HL-60 (cell line): ENCODE measurements around the gene GNG3.

ENCODE experiments used
- GABPA ChIP-seq: IDR thresholded peaks from 2 replicates; pipeline ENCODE4 v1.6.1; 2012; ENCODE audit warnings: low read depth
- POLR2AphosphoS5 ChIP-seq: IDR thresholded peaks from 2 replicates; pipeline ENCODE4 v1.6.1; 2012; ENCODE audit warnings: low read depth
- SPI1 ChIP-seq: IDR thresholded peaks from 2 replicates; pipeline ENCODE4 v1.6.1; 2012; ENCODE audit warnings: low read depth, mild to moderate bottlenecking, borderline replicate concordance
- TF ChIP-seq, protein P1 (sequence below): IDR thresholded peaks from one replicate; pipeline ENCODE4 v1.5.1; 2011; ENCODE audit warnings: low read length, control low read depth, inconsistent platforms; ENCODE audit not compliant: insufficient read depth
- TF ChIP-seq, protein P2 (sequence below): IDR thresholded peaks from 2 replicates; pipeline ENCODE4 v1.6.1; 2012; ENCODE audit warnings: low read depth; ENCODE audit not compliant: insufficient replicate concordance

DNA sequence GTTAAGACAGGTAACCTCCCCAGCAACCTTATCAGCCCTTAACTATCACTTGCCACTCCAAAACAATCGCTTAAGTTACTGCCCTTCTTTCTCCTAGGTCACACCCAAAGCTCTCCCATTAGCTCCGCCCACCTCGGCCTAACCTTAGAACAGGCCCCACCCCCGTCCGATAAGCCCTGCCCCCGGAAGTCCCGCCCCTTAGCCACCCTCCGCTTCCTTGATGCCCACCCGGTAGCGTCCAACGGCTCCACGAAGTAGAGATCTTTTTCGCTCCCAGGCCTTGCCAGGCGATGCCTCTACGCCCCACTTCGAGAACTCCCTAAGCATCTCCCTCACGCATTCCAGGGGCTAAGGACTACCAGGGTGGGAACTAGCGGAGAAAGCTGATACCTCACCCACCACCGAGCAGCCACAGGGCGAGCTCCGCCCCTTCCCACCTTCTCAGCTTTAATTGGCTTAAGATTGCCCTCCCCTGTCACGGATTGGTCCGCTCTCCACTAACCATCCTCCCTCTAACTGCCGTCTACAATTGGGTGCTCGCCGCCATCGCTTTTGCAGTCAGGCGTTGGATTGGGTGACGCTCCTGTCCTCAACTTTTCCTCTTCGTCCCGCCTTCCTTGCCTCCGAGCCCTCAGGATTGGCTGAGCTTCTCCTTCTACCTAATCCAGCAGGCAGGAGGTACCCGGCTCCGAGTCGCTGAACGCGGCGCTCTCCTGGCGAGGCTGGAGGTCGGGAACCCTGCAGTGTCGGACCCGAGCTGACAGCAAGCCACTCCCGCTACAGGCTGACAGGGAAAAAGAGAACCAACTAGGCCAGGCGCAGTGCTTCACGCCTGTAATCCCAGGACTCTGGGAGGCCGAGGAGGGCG, 46.5 kb downstream of the GNG3 start, which contains the start of gene ZBTB3:
- TF ChIP-seq, protein P1, sequence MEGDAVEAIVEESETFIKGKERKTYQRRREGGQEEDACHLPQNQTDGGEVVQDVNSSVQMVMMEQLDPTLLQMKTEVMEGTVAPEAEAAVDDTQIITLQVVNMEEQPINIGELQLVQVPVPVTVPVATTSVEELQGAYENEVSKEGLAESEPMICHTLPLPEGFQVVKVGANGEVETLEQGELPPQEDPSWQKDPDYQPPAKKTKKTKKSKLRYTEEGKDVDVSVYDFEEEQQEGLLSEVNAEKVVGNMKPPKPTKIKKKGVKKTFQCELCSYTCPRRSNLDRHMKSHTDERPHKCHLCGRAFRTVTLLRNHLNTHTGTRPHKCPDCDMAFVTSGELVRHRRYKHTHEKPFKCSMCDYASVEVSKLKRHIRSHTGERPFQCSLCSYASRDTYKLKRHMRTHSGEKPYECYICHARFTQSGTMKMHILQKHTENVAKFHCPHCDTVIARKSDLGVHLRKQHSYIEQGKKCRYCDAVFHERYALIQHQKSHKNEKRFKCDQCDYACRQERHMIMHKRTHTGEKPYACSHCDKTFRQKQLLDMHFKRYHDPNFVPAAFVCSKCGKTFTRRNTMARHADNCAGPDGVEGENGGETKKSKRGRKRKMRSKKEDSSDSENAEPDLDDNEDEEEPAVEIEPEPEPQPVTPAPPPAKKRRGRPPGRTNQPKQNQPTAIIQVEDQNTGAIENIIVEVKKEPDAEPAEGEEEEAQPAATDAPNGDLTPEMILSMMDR, result no peak
- peak; percentile 88 for TF ChIP-seq GABPA
- peak; percentile 94 for TF ChIP-seq POLR2AphosphoS5
- TF ChIP-seq, protein P2, sequence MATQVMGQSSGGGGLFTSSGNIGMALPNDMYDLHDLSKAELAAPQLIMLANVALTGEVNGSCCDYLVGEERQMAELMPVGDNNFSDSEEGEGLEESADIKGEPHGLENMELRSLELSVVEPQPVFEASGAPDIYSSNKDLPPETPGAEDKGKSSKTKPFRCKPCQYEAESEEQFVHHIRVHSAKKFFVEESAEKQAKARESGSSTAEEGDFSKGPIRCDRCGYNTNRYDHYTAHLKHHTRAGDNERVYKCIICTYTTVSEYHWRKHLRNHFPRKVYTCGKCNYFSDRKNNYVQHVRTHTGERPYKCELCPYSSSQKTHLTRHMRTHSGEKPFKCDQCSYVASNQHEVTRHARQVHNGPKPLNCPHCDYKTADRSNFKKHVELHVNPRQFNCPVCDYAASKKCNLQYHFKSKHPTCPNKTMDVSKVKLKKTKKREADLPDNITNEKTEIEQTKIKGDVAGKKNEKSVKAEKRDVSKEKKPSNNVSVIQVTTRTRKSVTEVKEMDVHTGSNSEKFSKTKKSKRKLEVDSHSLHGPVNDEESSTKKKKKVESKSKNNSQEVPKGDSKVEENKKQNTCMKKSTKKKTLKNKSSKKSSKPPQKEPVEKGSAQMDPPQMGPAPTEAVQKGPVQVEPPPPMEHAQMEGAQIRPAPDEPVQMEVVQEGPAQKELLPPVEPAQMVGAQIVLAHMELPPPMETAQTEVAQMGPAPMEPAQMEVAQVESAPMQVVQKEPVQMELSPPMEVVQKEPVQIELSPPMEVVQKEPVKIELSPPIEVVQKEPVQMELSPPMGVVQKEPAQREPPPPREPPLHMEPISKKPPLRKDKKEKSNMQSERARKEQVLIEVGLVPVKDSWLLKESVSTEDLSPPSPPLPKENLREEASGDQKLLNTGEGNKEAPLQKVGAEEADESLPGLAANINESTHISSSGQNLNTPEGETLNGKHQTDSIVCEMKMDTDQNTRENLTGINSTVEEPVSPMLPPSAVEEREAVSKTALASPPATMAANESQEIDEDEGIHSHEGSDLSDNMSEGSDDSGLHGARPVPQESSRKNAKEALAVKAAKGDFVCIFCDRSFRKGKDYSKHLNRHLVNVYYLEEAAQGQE, result no peak
- TF ChIP-seq SPI1, result no peak
